A549 (cell line): ENCODE data around the gene HEXD.

Experiments
- CEBPB ChIP-seq, 2 experiments: fragments of >200 bp in 1 of 2; sonication (Bioruptor Twin) in 1 of 2; formaldehyde crosslinking in 1 of 2; IDR thresholded peaks; 2 replicates each; pipeline ENCODE4 v1.6.1; 2012 to 2016
- CHD4 ChIP-seq: fragments of 200-600 bp; sonication (generic); IDR thresholded peaks from 2 replicates; pipeline ENCODE4 v1.6.1; 2016; ENCODE audit warnings: antibody characterized with exemption, mild to moderate bottlenecking, borderline replicate concordance
- FOSL2 ChIP-seq, 2 experiments: fragments of 450-650 bp in 1 of 2; fragments of >200 bp in 1 of 2; sonication (Bioruptor Twin) in 1 of 2; formaldehyde crosslinking; IDR thresholded peaks; 2 replicates each; pipeline versions ENCODE4 v1.5.0 to v1.6.1; 2016 to 2020; ENCODE audit warnings: mild to moderate bottlenecking in 1 of 2, moderate library complexity in 1 of 2
- KDM1A ChIP-seq: fragments of 200-600 bp; sonication (generic); IDR thresholded peaks from 2 replicates; pipeline ENCODE4 v1.6.1; 2016; ENCODE audit warnings: low read depth, mild to moderate bottlenecking
- MAFK ChIP-seq: fragments of 450-650 bp; IDR thresholded peaks from 2 replicates; pipeline ENCODE4 v1.6.1; 2014; ENCODE audit not compliant: partially characterized antibody
- MAX ChIP-seq: IDR thresholded peaks from 2 replicates; pipeline ENCODE4 v1.6.1; 2012
- POLR2A ChIP-seq: IDR thresholded peaks from 2 replicates; pipeline ENCODE4 v1.6.1; 2012; ENCODE audit warnings: mild to moderate bottlenecking, low read length
- USF2 ChIP-seq: fragments of 450-650 bp; IDR thresholded peaks from 2 replicates; pipeline ENCODE4 v1.6.1; 2014; ENCODE audit warnings: antibody characterized with exemption
- ZFP36 ChIP-seq: fragments of 450-650 bp; IDR thresholded peaks from 2 replicates; pipeline ENCODE4 v1.6.1; 2014; ENCODE audit warnings: borderline replicate concordance; ENCODE audit not compliant: partially characterized antibody
- TF ChIP-seq, protein P1 (sequence below): fragments of >200 bp; sonication (Bioruptor Twin); formaldehyde crosslinking; IDR thresholded peaks from 3 replicates; pipeline ENCODE4 v1.5.1; 2016
- TF ChIP-seq, protein P2 (sequence below): fragments of 150-350 bp; IDR thresholded peaks from 2 replicates; pipeline ENCODE4 v1.6.1; 2014; ENCODE audit warnings: low read depth, mild to moderate bottlenecking, low read length

- TF ChIP-seq, protein P1, sequence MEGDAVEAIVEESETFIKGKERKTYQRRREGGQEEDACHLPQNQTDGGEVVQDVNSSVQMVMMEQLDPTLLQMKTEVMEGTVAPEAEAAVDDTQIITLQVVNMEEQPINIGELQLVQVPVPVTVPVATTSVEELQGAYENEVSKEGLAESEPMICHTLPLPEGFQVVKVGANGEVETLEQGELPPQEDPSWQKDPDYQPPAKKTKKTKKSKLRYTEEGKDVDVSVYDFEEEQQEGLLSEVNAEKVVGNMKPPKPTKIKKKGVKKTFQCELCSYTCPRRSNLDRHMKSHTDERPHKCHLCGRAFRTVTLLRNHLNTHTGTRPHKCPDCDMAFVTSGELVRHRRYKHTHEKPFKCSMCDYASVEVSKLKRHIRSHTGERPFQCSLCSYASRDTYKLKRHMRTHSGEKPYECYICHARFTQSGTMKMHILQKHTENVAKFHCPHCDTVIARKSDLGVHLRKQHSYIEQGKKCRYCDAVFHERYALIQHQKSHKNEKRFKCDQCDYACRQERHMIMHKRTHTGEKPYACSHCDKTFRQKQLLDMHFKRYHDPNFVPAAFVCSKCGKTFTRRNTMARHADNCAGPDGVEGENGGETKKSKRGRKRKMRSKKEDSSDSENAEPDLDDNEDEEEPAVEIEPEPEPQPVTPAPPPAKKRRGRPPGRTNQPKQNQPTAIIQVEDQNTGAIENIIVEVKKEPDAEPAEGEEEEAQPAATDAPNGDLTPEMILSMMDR = no peak
- TF ChIP-seq KDM1A (no peak), USF2 (no peak), POLR2A (no peak), MAX (no peak), CHD4 (no peak), CEBPB (IDR thresholded peaks at IDR 0.05) (no peak), MAFK (no peak), FOSL2 (IDR thresholded peaks at IDR 0.05) (no peak), FOSL2 (CRISPR knock-in tag; IDR thresholded peaks at IDR 0.05) (no peak), ZFP36 (no peak)
- TF ChIP-seq, protein P2, sequence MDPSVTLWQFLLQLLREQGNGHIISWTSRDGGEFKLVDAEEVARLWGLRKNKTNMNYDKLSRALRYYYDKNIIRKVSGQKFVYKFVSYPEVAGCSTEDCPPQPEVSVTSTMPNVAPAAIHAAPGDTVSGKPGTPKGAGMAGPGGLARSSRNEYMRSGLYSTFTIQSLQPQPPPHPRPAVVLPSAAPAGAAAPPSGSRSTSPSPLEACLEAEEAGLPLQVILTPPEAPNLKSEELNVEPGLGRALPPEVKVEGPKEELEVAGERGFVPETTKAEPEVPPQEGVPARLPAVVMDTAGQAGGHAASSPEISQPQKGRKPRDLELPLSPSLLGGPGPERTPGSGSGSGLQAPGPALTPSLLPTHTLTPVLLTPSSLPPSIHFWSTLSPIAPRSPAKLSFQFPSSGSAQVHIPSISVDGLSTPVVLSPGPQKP = no peak
Observed at GRCh38 chr17:82452162-82452561, 34.0 kb downstream of the HEXD start.
